Measurements from ENCODE around the gene PSMC3IP.

GRCh38 chr17:42568341-42569111 lies 9.0 kb downstream of the PSMC3IP start:
- TF ChIP-seq POLR2A (IDR thresholded peaks at IDR 0.05) (no peak), CTCF (IDR thresholded peaks at IDR 0.05) (no peak)

Data from adrenal gland (tissue), 5 donors.